Left colon (tissue), 2 donors: Measurements from ENCODE around the gene TFPI. TPM values are rescaled to one million over a fixed set of nuclear protein-coding genes. Genes with fewer than 3 reads are reported as not detected.

Experiments
- ATAC-seq: fragments of 200-7000 bp; cut with Tn5 transposase; one replicate; pipeline ENCODE4 v1.9.1; 2020; ENCODE audit warnings: mild to moderate bottlenecking, moderate library complexity
- DNase-seq, 2 donors: peaks; one replicate each; pipeline ENCODE4 v3.0.0-alpha.2; 2020
- intact Hi-C, 2 donors: fragments of 100-400 bp; cut with DNase I in 1 of 2; cut with micrococcal nuclease in 1 of 2; formaldehyde crosslinking; loops; one replicate each; pipeline versions ENCODE4 v1.11.2 to v1.14.0; 2022; cut with DNase I, micrococcal nuclease
- total RNA-seq, 2 donors: library from RNA; stranded (reverse); fragmentation: NEBNext Ultra II Directional; extraction: Animal tissue kit (Norgen Biotek cat#: 25700); gene quantifications; one replicate each; pipeline ENCODE4 v1.2.1, GENCODE V29; 2021
- donor health status: DM: no; HTN: no; CAD: no.
- donor health status: DM: yes; HTN: yes; CAD: no.

TFPI gene
- total RNA-seq, 2 donors from 2014 or later: 19.2 to 23.2 TPM

- no peak for DNase-seq
- intact Hi-C loops: no loop called here
- ATAC-seq: no peak
Measured at GRCh38 chr2:187485523-187485922, 68.7 kb downstream of the TFPI start.

- intact Hi-C loops: no loop called here
- ATAC-seq (no peak), DNase-seq (no peak)
Measured at GRCh38 chr2:187483537-187483936, 70.7 kb downstream of the TFPI start.

- ATAC-seq (no peak), DNase-seq (no peak)
- intact Hi-C loops: no loop called here
Measured at GRCh38 chr2:187482796-187483195, 71.4 kb downstream of the TFPI start.

- DNase-seq: no peak
- ATAC-seq: no peak
- intact Hi-C loops: no loop called here
Measured at GRCh38 chr2:187481543-187481942, 72.7 kb downstream of the TFPI start.

GRCh38 chr2:187478719-187479118 is 75.5 kb downstream of the TFPI start:
- ATAC-seq (no peak), DNase-seq (no peak)
- intact Hi-C loops: no loop called here

- ATAC-seq: no peak
- intact Hi-C loops: no loop called here
- DNase-seq: no peak
Measured at GRCh38 chr2:187477051-187477450, 77.2 kb downstream of the TFPI start.

GRCh38 chr2:187475499-187476248 is 78.6 kb downstream of the TFPI start:
- intact Hi-C loops: no loop called here
- no peak for ATAC-seq

GRCh38 chr2:187470698-187471097 is 83.5 kb downstream of the TFPI start:
- ATAC-seq: no peak

More at GRCh38 chr2:187475499-187476248, 78.6 kb downstream of the TFPI start:
- DNase-seq: no peak

GRCh38 chr2:187469538-187469937 is 84.7 kb downstream of the TFPI start:
- intact Hi-C loops: no loop called here
- DNase-seq (no peak), ATAC-seq (no peak)

More at GRCh38 chr2:187470698-187471097, 83.5 kb downstream of the TFPI start:
- DNase-seq: no peak
- intact Hi-C loops: no loop called here

GRCh38 chr2:187468262-187468661 is 86.0 kb downstream of the TFPI start:
- intact Hi-C loops: no loop called here
- ATAC-seq: no peak
- no peak for DNase-seq

- DNase-seq: no peak
- no peak for ATAC-seq
- intact Hi-C loops: no loop called here
Measured at GRCh38 chr2:187466129-187466792, 88.0 kb downstream of the TFPI start.

GRCh38 chr2:187462839-187463238 is 91.4 kb downstream of the TFPI start:
- ATAC-seq: no peak
- intact Hi-C loops: no loop called here
- no peak for DNase-seq

- ATAC-seq (no peak), DNase-seq (peak in 1 of 2 donors; percentile 18)
- intact Hi-C loops: no loop called here
Measured at GRCh38 chr2:187461294-187462261, 92.7 kb downstream of the TFPI start.

GRCh38 chr2:187459256-187459655 is 95.0 kb downstream of the TFPI start:
- DNase-seq (no peak), ATAC-seq (no peak)
- intact Hi-C loops: no loop called here

GRCh38 chr2:187453078-187453641 is 101.1 kb downstream of the TFPI start:
- intact Hi-C loops: loop anchor here in 1 of 2 donors (5.0 kb wide), 1 partner anchor 591 kb away; no protein-coding TSS in a partner anchor
- no peak for ATAC-seq

GRCh38 chr2:187451510-187451909 is 102.7 kb downstream of the TFPI start:
- ATAC-seq (no peak), DNase-seq (no peak)
- intact Hi-C loops: loop anchor here in 1 of 2 donors (5.0 kb wide), 1 partner anchor 589 kb away; no protein-coding TSS in a partner anchor

More at GRCh38 chr2:187453078-187453641, 101.1 kb downstream of the TFPI start:
- no peak for DNase-seq

- ATAC-seq: no peak
Measured at GRCh38 chr2:187447336-187447735, 106.9 kb downstream of the TFPI start.

GRCh38 chr2:187446711-187447110 is 107.5 kb downstream of the TFPI start:
- DNase-seq: no peak
- intact Hi-C loops: no loop called here
- ATAC-seq: no peak

More at GRCh38 chr2:187447336-187447735, 106.9 kb downstream of the TFPI start:
- intact Hi-C loops: no loop called here
- no peak for DNase-seq

- DNase-seq: no peak
- no peak for ATAC-seq
- intact Hi-C loops: no loop called here
Measured at GRCh38 chr2:187445051-187445450, 109.2 kb downstream of the TFPI start.
